T-cell (primary cell): ENCODE data around the gene ATIC. TPM values are rescaled to one million over a fixed set of nuclear protein-coding genes. Genes with fewer than 3 reads are reported as not detected.

Source experiments
- ATAC-seq, 4 experiments: fragments of 200-7000 bp in 3 of 4; fragments of 150-1000 bp in 1 of 4; cut with Tn5 transposase; replicated peaks in 1 of 4; 1 replicate in 3 of 4; 2 replicates in 1 of 4; pipeline ENCODE4 v1.10.0; 2021; ENCODE audit warnings: moderate library complexity in 3 of 4, mild to moderate bottlenecking in 2 of 4, moderate number of reproducible peaks in 1 of 4
- CTCF ChIA-PET, 2 donors: fragments of 300-600 bp; sonication (Branson Sonifier 250); formaldehyde crosslinking; loops; one replicate each; lab custom pipeline; 2022; ENCODE audit warnings: antibody characterized with exemption in 2 of 2; lab: Charles Lee
- POLR2A ChIA-PET, 2 donors: fragments of 300-600 bp; sonication (Branson Sonifier 250); formaldehyde crosslinking; loops; one replicate each; lab custom pipeline; 2022; ENCODE audit warnings: antibody characterized with exemption in 2 of 2; lab: Charles Lee
- DNase-seq, 35 experiments: peaks; one replicate each; pipeline versions ENCODE4 v3.0.0 to v3.0.0-alpha.2; 2013 to 2023
- H3K27ac ChIP-seq: one replicate; pipeline ENCODE4 v1.5.1; 2013; ENCODE audit warnings: low read length
- H3K27me3 ChIP-seq, 2 experiments: replicated peaks in 1 of 2; 1 replicate in 1 of 2; 2 replicates in 1 of 2; pipeline versions ENCODE4 v1.6.1 to v1.7.0; 2013; ENCODE audit warnings: low read length in 1 of 2, mixed read lengths in 1 of 2; ENCODE audit not compliant: control insufficient read depth in 2 of 2, insufficient read depth in 2 of 2; ENCODE audit errors: extremely low read depth in 1 of 2
- H3K36me3 ChIP-seq, 2 donors: 1 replicate in 1 of 2; 2 replicates in 1 of 2; pipeline versions ENCODE4 v1.6.1 to v1.7.0; 2013; ENCODE audit warnings: low read length in 1 of 2; ENCODE audit not compliant: control insufficient read depth in 2 of 2, insufficient read depth in 1 of 2; ENCODE audit errors: extremely low read depth in 1 of 2
- H3K4me1 ChIP-seq, 2 experiments: 1 replicate in 1 of 2; 2 replicates in 1 of 2; pipeline versions ENCODE4 v1.6.1 to v1.7.0; 2013; ENCODE audit warnings: low read length in 2 of 2, mixed read lengths in 1 of 2; ENCODE audit not compliant: insufficient read depth in 2 of 2, control insufficient read depth in 1 of 2; ENCODE audit errors: extremely low read depth in 1 of 2
- H3K4me3 ChIP-seq, 2 donors: 1 replicate in 1 of 2; 2 replicates in 1 of 2; pipeline versions ENCODE4 v1.5.1 to v1.7.0; 2013; ENCODE audit warnings: mild to moderate bottlenecking in 2 of 2, low read length in 1 of 2, moderate library complexity in 1 of 2; ENCODE audit not compliant: control insufficient read depth in 1 of 2; ENCODE audit errors: extremely low read depth in 1 of 2
- H3K9me3 ChIP-seq: 2 replicates; pipeline ENCODE4 v1.7.0; 2013
- H3K27ac Mint-ChIP-seq, 2 donors: one replicate each; pipeline ENCODE4 v1.8.0; 2020 to 2021; ENCODE audit warnings: mild to moderate bottlenecking in 2 of 2, mixed read lengths in 2 of 2
- H3K27me3 Mint-ChIP-seq, 2 donors: one replicate each; pipeline ENCODE4 v1.8.0; 2021 to 2022; ENCODE audit warnings: mixed read lengths in 2 of 2
- H3K36me3 Mint-ChIP-seq: one replicate; pipeline ENCODE4 v1.8.0; 2021; ENCODE audit warnings: mixed read lengths
- H3K4me1 Mint-ChIP-seq, 3 donors: one replicate each; pipeline ENCODE4 v1.8.0; 2020 to 2022; ENCODE audit warnings: mixed read lengths in 3 of 3, mild to moderate bottlenecking in 1 of 3
- H3K4me3 Mint-ChIP-seq, 3 donors: one replicate each; pipeline ENCODE4 v1.8.0; 2020 to 2022; ENCODE audit warnings: mild to moderate bottlenecking in 3 of 3, mixed read lengths in 3 of 3, moderate library complexity in 3 of 3
- H3K9me3 Mint-ChIP-seq, 3 donors: one replicate each; pipeline ENCODE4 v1.8.0; 2020 to 2022; ENCODE audit warnings: mixed read lengths in 3 of 3
- WGBS: methylation state at CpG from one replicate; pipeline ENCODE4 v1.1.5; 2013; ENCODE audit warnings: missing lambda C conversion rate; ENCODE audit not compliant: insufficient coverage; 5-methylcytosine and 5-hydroxymethylcytosine counted together
- total RNA-seq, 35 experiments: library from RNA in 6 of 35; stranded (reverse) in 6 of 35; fragments of 120-200 nt in 1 of 35; gene quantifications; one replicate each; pipeline versions ENCODE4 v1.2.1 to v1.2.4 and lab custom pipeline; 2013 to 2026

Gene ATIC
- total RNA-seq (10 to 100 TPM; 61.9 to 97.4 (median 78.8) TPM), total RNA-seq (lab: John Stamatoyannopoulos, UW) (13.2 to 159 (median 29.4) reads per million in 29 experiments)
- 111 TPM for total RNA-seq (2013)

- CTCF ChIA-PET: interaction anchor here (0.5 to 0.6 kb wide), 4 partner anchors 334 to 806 kb away, joined by 3 read pairs; no protein-coding TSS in a partner anchor
- peak within 1 kb of the TSS; percentile 96 to 99 for H3K4me3 ChIP-seq
These were observed at the start of gene ATIC for GRCh38 chr2:215311625-215312396. Gene ATIC, plus strand, starts transcription at chr2:215312059. Its CDS starts 84 bp downstream, at chr2:215312143.

DNA sequence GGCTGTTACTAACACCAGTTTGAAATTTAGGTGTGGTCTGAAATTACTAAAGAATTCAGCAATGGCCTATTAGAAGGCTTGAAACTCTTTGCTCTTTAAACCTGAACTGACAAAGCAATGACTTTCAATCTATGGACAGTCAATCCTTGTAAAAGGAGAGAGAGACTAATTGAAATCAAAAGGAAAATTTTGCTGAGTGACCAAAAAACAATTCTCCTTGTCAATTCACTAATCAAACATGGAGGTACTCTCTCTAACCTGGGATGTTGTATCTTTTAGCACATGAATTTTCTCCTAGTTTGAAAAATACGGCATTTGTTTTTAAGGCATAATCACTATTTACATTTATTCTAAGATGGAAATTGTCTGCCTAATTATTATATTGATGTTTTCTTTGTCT, 49.6 kb upstream of the ATIC start:
- POLR2A ChIA-PET: no interaction called here
- no CpG with 5 or more reads among the region's 1 CpG for WGBS

More at GRCh38 chr2:215311625-215312396, at the start of gene ATIC:
- H3K4me1 ChIP-seq: peaks cover 9 to 21% of the 10 kb centered on the region in 2 experiments
- no peaks in the 10 kb centered on the region for H3K9me3 Mint-ChIP-seq
- H3K4me1 Mint-ChIP-seq: peaks cover 36 to 41% (median 36%) of the 10 kb centered on the region in 3 donors
- peak within 1 kb of the TSS; percentile 85 to 95 (median 89) for H3K4me3 Mint-ChIP-seq
- POLR2A ChIA-PET: no interaction called here
- H3K36me3 Mint-ChIP-seq: peaks cover 27% of the 10 kb centered on the region
- peaks cover 0 to 11% of the 10 kb centered on the region in 2 donors for H3K36me3 ChIP-seq
- peak; percentile 71 to 92 (median 82) for DNase-seq
- H3K27me3 Mint-ChIP-seq: no peaks in the 10 kb centered on the region
- no peaks in the 10 kb centered on the region for H3K27me3 ChIP-seq
- peak within 1 kb of the TSS; percentile 42 for H3K27ac ChIP-seq
- ATAC-seq: peak; percentile 97 to 99 (median 98)
- H3K27ac Mint-ChIP-seq: peak within 1 kb of the TSS; percentile 91 to 92
- H3K9me3 ChIP-seq: no peaks in the 10 kb centered on the region
- WGBS: under 1% methylated on average over 64 of the region's 64 CpGs

GRCh38 chr2:215262741-215263362, 49.0 kb upstream of the ATIC start:
- no peak overlapping the region for H3K4me3 Mint-ChIP-seq
- no CpG with 5 or more reads among the region's 4 CpGs for WGBS
- H3K4me1 ChIP-seq: no peaks in the 10 kb centered on the region
- H3K27ac ChIP-seq: no peak overlapping the region
- no peak for DNase-seq
- H3K36me3 ChIP-seq: no peaks in the 10 kb centered on the region
- H3K27me3 ChIP-seq: no peaks in the 10 kb centered on the region
- no peak for ATAC-seq
- H3K9me3 Mint-ChIP-seq: no peaks in the 10 kb centered on the region
- ChIA-PET POLR2A (no interaction called here), CTCF (no interaction called here)
- no peak overlapping the region for H3K27ac Mint-ChIP-seq
- H3K4me3 ChIP-seq: no peak overlapping the region
- no peaks in the 10 kb centered on the region for H3K9me3 ChIP-seq
- peaks cover 2 to 9% of the 10 kb centered on the region in 2 donors for H3K27me3 Mint-ChIP-seq
- no peaks in the 10 kb centered on the region for H3K36me3 Mint-ChIP-seq
- H3K4me1 Mint-ChIP-seq: peaks cover 0 to 3% (median 0%) of the 10 kb centered on the region in 3 donors

More for the DNA sequence above, 49.6 kb upstream of the ATIC start:
- Mint-ChIP-seq H3K27ac (no peak overlapping the region), H3K9me3 (no peaks in the 10 kb centered on the region), H3K36me3 (no peaks in the 10 kb centered on the region), H3K4me3 (no peak overlapping the region), H3K27me3 (peaks cover 2 to 5% of the 10 kb centered on the region in 2 donors), H3K4me1 (no peaks in the 10 kb centered on the region)
- CTCF ChIA-PET: interaction anchor here in 1 of 2 donors (1.2 kb wide), 1 partner anchor 8 kb away, joined by 9 read pairs; no protein-coding TSS in a partner anchor
- Histone ChIP-seq H3K36me3 (no peaks in the 10 kb centered on the region), H3K27ac (no peak overlapping the region), H3K27me3 (no peaks in the 10 kb centered on the region), H3K4me1 (no peaks in the 10 kb centered on the region), H3K9me3 (no peaks in the 10 kb centered on the region), H3K4me3 (no peak overlapping the region)
- no peak for ATAC-seq
- no peak for DNase-seq

- no peaks in the 10 kb centered on the region for H3K36me3 ChIP-seq
- no peaks in the 10 kb centered on the region for H3K9me3 Mint-ChIP-seq
- H3K4me3 ChIP-seq: no peak overlapping the region
- no peak for DNase-seq
- H3K4me3 Mint-ChIP-seq: no peak overlapping the region
- no peak overlapping the region for H3K27ac ChIP-seq
- H3K27me3 ChIP-seq: no peaks in the 10 kb centered on the region
- CTCF ChIA-PET: no interaction called here
- POLR2A ChIA-PET: no interaction called here
- no peak for ATAC-seq
- no peaks in the 10 kb centered on the region for H3K4me1 ChIP-seq
- peaks cover 0 to 5% (median 0%) of the 10 kb centered on the region in 3 donors for H3K4me1 Mint-ChIP-seq
- H3K27ac Mint-ChIP-seq: no peak overlapping the region
- 71% methylated on average over 1 of the region's 4 CpGs for WGBS
- peaks cover 0 to 11% of the 10 kb centered on the region in 2 donors for H3K27me3 Mint-ChIP-seq
- H3K36me3 Mint-ChIP-seq: no peaks in the 10 kb centered on the region
- no peaks in the 10 kb centered on the region for H3K9me3 ChIP-seq
These were observed 47.5 kb upstream of the ATIC start for GRCh38 chr2:215264374-215264773.

- Histone ChIP-seq H3K27ac (no peak overlapping the region), H3K9me3 (no peaks in the 10 kb centered on the region), H3K4me3 (no peak overlapping the region), H3K36me3 (no peaks in the 10 kb centered on the region), H3K4me1 (no peaks in the 10 kb centered on the region), H3K27me3 (no peaks in the 10 kb centered on the region)
- H3K4me1 Mint-ChIP-seq: peaks cover 4 to 5% (median 4%) of the 10 kb centered on the region in 3 donors
- no peaks in the 10 kb centered on the region for H3K36me3 Mint-ChIP-seq
- no peak overlapping the region for H3K4me3 Mint-ChIP-seq
- no peak overlapping the region for H3K27ac Mint-ChIP-seq
- ChIA-PET CTCF (interaction anchor here (0.6 to 1.5 kb wide), 21 partner anchors 8 to 1990 kb away, joined by 3 to 11 read pairs (median 3); partner anchors contain the start of gene SPAG16 (in 1 of the 2)), POLR2A (no interaction called here)
- WGBS: no CpG with 5 or more reads among the region's 12 CpGs
- DNase-seq (peak in 32 of 35 experiments; percentile 2 to 79 (median 38)), ATAC-seq (no peak)
- H3K27me3 Mint-ChIP-seq: peaks cover 0 to 6% of the 10 kb centered on the region in 2 donors
- H3K9me3 Mint-ChIP-seq: no peaks in the 10 kb centered on the region
These were observed 42.3 kb upstream of the ATIC start for GRCh38 chr2:215269397-215270117.

DNA sequence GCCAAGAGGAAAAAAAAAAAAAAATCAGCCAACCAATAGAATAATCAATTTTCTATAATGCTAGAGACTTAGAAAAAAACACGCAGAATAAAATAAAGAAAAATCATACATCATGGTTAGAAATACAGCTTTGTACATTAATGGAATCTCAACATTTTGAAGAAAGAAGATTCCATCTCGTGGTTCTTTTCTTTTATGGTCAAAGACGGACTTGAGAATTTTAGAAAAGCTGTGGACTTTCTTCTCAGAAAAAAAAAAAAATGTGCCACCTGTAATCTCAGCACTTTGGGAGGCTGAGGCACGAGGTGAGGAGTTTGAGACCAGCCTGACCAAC, 41.8 kb upstream of the ATIC start:
- Histone ChIP-seq H3K4me1 (no peaks in the 10 kb centered on the region), H3K4me3 (no peak overlapping the region), H3K27ac (no peak overlapping the region), H3K27me3 (no peaks in the 10 kb centered on the region), H3K36me3 (no peaks in the 10 kb centered on the region), H3K9me3 (no peaks in the 10 kb centered on the region)
- ATAC-seq (no peak), DNase-seq (no peak)
- WGBS: 88% methylated on average over 3 of the region's 4 CpGs
- peaks cover 4 to 5% (median 4%) of the 10 kb centered on the region in 3 donors for H3K4me1 Mint-ChIP-seq
- H3K9me3 Mint-ChIP-seq: no peaks in the 10 kb centered on the region
- ChIA-PET CTCF (interaction anchor here (0.6 to 1.5 kb wide), 13 partner anchors 9 to 1990 kb away, joined by 3 to 9 read pairs (median 3); no protein-coding TSS in a partner anchor), POLR2A (no interaction called here)
- peaks cover 0 to 10% of the 10 kb centered on the region in 2 donors for H3K27me3 Mint-ChIP-seq
- no peak overlapping the region for H3K4me3 Mint-ChIP-seq
- H3K27ac Mint-ChIP-seq: no peak overlapping the region
- H3K36me3 Mint-ChIP-seq: no peaks in the 10 kb centered on the region
